ENCODE data around the gene DSCAML1.

DSCAML1 gene

GRCh38 chr11:117803896-117804295 lies 6.9 kb upstream of the DSCAML1 start:
- no peak for DNase-seq (ENCODE audit: extremely low spot score)
- CTCF ChIA-PET = no interaction called here
- POLR2A ChIA-PET = no interaction called here
- TF ChIP-seq ARNT (IDR thresholded peaks at IDR 0.05) (no peak), BHLHE40 (IDR thresholded peaks at IDR 0.05; ENCODE audit: borderline replicate concordance) (no peak), HDGF (IDR thresholded peaks at IDR 0.05; ENCODE audit: borderline replicate concordance) (no peak), NFRKB (IDR thresholded peaks at IDR 0.05) (no peak), FOXA1 (IDR thresholded peaks at IDR 0.05) (no peak), PKNOX1 (IDR thresholded peaks at IDR 0.05) (no peak), FOXK2 (IDR thresholded peaks at IDR 0.05) (no peak), SP1 (IDR thresholded peaks at IDR 0.05) (no peak), ELF4 (IDR thresholded peaks at IDR 0.05) (no peak), FOXM1 (IDR thresholded peaks at IDR 0.05; ENCODE audit: borderline replicate concordance) (no peak), SUZ12 (IDR thresholded peaks at IDR 0.05) (no peak), ZNF384 (IDR thresholded peaks at IDR 0.05) (no peak), TARDBP (IDR thresholded peaks at IDR 0.05) (no peak), L3MBTL2 (conservative IDR thresholded peaks at IDR 0.05) (no peak), LEF1 (IDR thresholded peaks at IDR 0.05; ENCODE audit: borderline replicate concordance) (no peak), CTBP1 (IDR thresholded peaks at IDR 0.05; ENCODE audit: borderline replicate concordance) (no peak)

- TF ChIP-seq ARNT (IDR thresholded peaks at IDR 0.05) = no peak
- no peak for TF ChIP-seq FOXM1 (IDR thresholded peaks at IDR 0.05; ENCODE audit: borderline replicate concordance)
- TF ChIP-seq FOXK2 (IDR thresholded peaks at IDR 0.05) = no peak
- TF ChIP-seq HDGF (IDR thresholded peaks at IDR 0.05; ENCODE audit: borderline replicate concordance) = no peak
- TF ChIP-seq PKNOX1 (IDR thresholded peaks at IDR 0.05) = no peak
- no peak for TF ChIP-seq ZNF384 (IDR thresholded peaks at IDR 0.05)
- TF ChIP-seq L3MBTL2 (conservative IDR thresholded peaks at IDR 0.05) = no peak
- TF ChIP-seq NFRKB (IDR thresholded peaks at IDR 0.05) = no peak
- TF ChIP-seq LEF1 (IDR thresholded peaks at IDR 0.05; ENCODE audit: borderline replicate concordance) = no peak
- TF ChIP-seq TARDBP (IDR thresholded peaks at IDR 0.05) = no peak
- no peak for TF ChIP-seq ELF4 (IDR thresholded peaks at IDR 0.05)
- TF ChIP-seq BHLHE40 (IDR thresholded peaks at IDR 0.05; ENCODE audit: borderline replicate concordance) = no peak
- TF ChIP-seq SP1 (IDR thresholded peaks at IDR 0.05) = no peak
- no peak for TF ChIP-seq SUZ12 (IDR thresholded peaks at IDR 0.05)
- no peak for TF ChIP-seq CTBP1 (IDR thresholded peaks at IDR 0.05; ENCODE audit: borderline replicate concordance)
- no peak for TF ChIP-seq FOXA1 (IDR thresholded peaks at IDR 0.05)
- CTCF ChIA-PET = no interaction called here
- POLR2A ChIA-PET = no interaction called here
- no peak for DNase-seq (ENCODE audit: extremely low spot score)
These were observed 2.6 kb upstream of the DSCAML1 start for GRCh38 chr11:117799634-117800033.

- no peak for DNase-seq (ENCODE audit: extremely low spot score)
- POLR2A ChIA-PET = no interaction called here
- CTCF ChIA-PET = no interaction called here
- TF ChIP-seq LEF1 (IDR thresholded peaks at IDR 0.05; ENCODE audit: borderline replicate concordance) (no peak), TARDBP (IDR thresholded peaks at IDR 0.05) (no peak), FOXK2 (IDR thresholded peaks at IDR 0.05) (no peak), SUZ12 (IDR thresholded peaks at IDR 0.05) (no peak), FOXM1 (IDR thresholded peaks at IDR 0.05; ENCODE audit: borderline replicate concordance) (no peak), BHLHE40 (IDR thresholded peaks at IDR 0.05; ENCODE audit: borderline replicate concordance) (no peak), ARNT (IDR thresholded peaks at IDR 0.05) (no peak), L3MBTL2 (conservative IDR thresholded peaks at IDR 0.05) (no peak), CTBP1 (IDR thresholded peaks at IDR 0.05; ENCODE audit: borderline replicate concordance) (no peak), SP1 (IDR thresholded peaks at IDR 0.05) (no peak), NFRKB (IDR thresholded peaks at IDR 0.05) (no peak), FOXA1 (IDR thresholded peaks at IDR 0.05) (no peak), PKNOX1 (IDR thresholded peaks at IDR 0.05) (no peak), ZNF384 (IDR thresholded peaks at IDR 0.05) (no peak), ELF4 (IDR thresholded peaks at IDR 0.05) (no peak), HDGF (IDR thresholded peaks at IDR 0.05; ENCODE audit: borderline replicate concordance) (no peak)
These were observed 552 bp downstream of the DSCAML1 start for GRCh38 chr11:117796456-117796871.

GRCh38 chr11:117795638-117796455 lies 1.2 kb downstream of the DSCAML1 start:
- no peak for DNase-seq (ENCODE audit: extremely low spot score)
- ChIA-PET POLR2A (no interaction called here), CTCF (interaction anchor here (0.7 kb wide), 1 partner anchor 9 kb away, joined by 3 read pairs; no protein-coding TSS in a partner anchor)
- TF ChIP-seq PKNOX1 (IDR thresholded peaks at IDR 0.05) = no peak

- ChIA-PET POLR2A (no interaction called here), CTCF (interaction anchor here (0.7 kb wide), 1 partner anchor 8 kb away, joined by 3 read pairs; no protein-coding TSS in a partner anchor)
- no peak for TF ChIP-seq L3MBTL2 (conservative IDR thresholded peaks at IDR 0.05)
- no peak for TF ChIP-seq ZNF384 (IDR thresholded peaks at IDR 0.05)
- TF ChIP-seq ELF4 (IDR thresholded peaks at IDR 0.05) = no peak
- TF ChIP-seq NFRKB (IDR thresholded peaks at IDR 0.05) = no peak
- no peak for TF ChIP-seq ARNT (IDR thresholded peaks at IDR 0.05)
- no peak for TF ChIP-seq HDGF (IDR thresholded peaks at IDR 0.05; ENCODE audit: borderline replicate concordance)
- no peak for TF ChIP-seq BHLHE40 (IDR thresholded peaks at IDR 0.05; ENCODE audit: borderline replicate concordance)
- no peak for TF ChIP-seq CTBP1 (IDR thresholded peaks at IDR 0.05; ENCODE audit: borderline replicate concordance)
- no peak for TF ChIP-seq SUZ12 (IDR thresholded peaks at IDR 0.05)
- TF ChIP-seq SP1 (IDR thresholded peaks at IDR 0.05) = no peak
- TF ChIP-seq TARDBP (IDR thresholded peaks at IDR 0.05) = no peak
- no peak for TF ChIP-seq FOXK2 (IDR thresholded peaks at IDR 0.05)
- TF ChIP-seq PKNOX1 (IDR thresholded peaks at IDR 0.05) = no peak
- no peak for TF ChIP-seq LEF1 (IDR thresholded peaks at IDR 0.05; ENCODE audit: borderline replicate concordance)
- TF ChIP-seq FOXM1 (IDR thresholded peaks at IDR 0.05; ENCODE audit: borderline replicate concordance) = no peak
- no peak for TF ChIP-seq FOXA1 (IDR thresholded peaks at IDR 0.05)
- no peak for DNase-seq (ENCODE audit: extremely low spot score)
These were observed 2.0 kb downstream of the DSCAML1 start for GRCh38 chr11:117794772-117795629.
